H9 (cell line): Measurements from ENCODE around the gene DHX40. TPM values are rescaled to one million over a fixed set of nuclear protein-coding genes. Genes with fewer than 3 reads are reported as not detected.

Experiments
- DNase-seq: peaks from one replicate; pipeline ENCODE4 v3.0.0-alpha.2; 2017
- H2AFZ ChIP-seq: one replicate; pipeline ENCODE4 v1.6.1; 2013; ENCODE audit warnings: mild to moderate bottlenecking, low read length, control low read depth, moderate library complexity
- H2AK5ac ChIP-seq: 2 replicates; pipeline ENCODE4 v1.6.1; 2013; ENCODE audit warnings: low read length, control low read depth, mixed read lengths; ENCODE audit not compliant: insufficient read length
- H2BK120ac ChIP-seq: one replicate; pipeline ENCODE4 v1.6.1; 2013; ENCODE audit warnings: low read depth, mild to moderate bottlenecking, low read length, control low read depth, inconsistent platforms; ENCODE audit not compliant: poor library complexity, severe bottlenecking
- H2BK12ac ChIP-seq: 2 replicates; pipeline ENCODE4 v1.6.1; 2013; ENCODE audit warnings: low read length, control low read depth, mixed read lengths, low read depth; ENCODE audit not compliant: insufficient read length
- H2BK15ac ChIP-seq: 2 replicates; pipeline ENCODE4 v1.6.1; 2013; ENCODE audit warnings: low read depth, low read length, control low read depth
- H2BK20ac ChIP-seq: one replicate; pipeline ENCODE4 v1.6.1; 2013; ENCODE audit warnings: low read depth, mild to moderate bottlenecking, low read length, control low read depth, inconsistent platforms; ENCODE audit not compliant: poor library complexity, severe bottlenecking
- H2BK5ac ChIP-seq: 2 replicates; pipeline ENCODE4 v1.6.1; 2013; ENCODE audit warnings: low read length, control low read depth, mixed read lengths; ENCODE audit not compliant: insufficient read length
- H3K14ac ChIP-seq: 2 replicates; pipeline ENCODE4 v1.6.1; 2013; ENCODE audit warnings: low read length, control low read depth; ENCODE audit not compliant: insufficient read depth
- H3K18ac ChIP-seq: 2 replicates; pipeline ENCODE4 v1.6.1; 2013; ENCODE audit warnings: low read depth, mild to moderate bottlenecking, mixed read lengths, low read length, control low read depth; ENCODE audit not compliant: insufficient read length
- H3K23ac ChIP-seq: 2 replicates; pipeline ENCODE4 v1.6.1; 2013; ENCODE audit warnings: low read length, control low read depth, mixed read lengths, low read depth; ENCODE audit not compliant: insufficient read length
- H3K23me2 ChIP-seq: 2 replicates; pipeline ENCODE4 v1.6.1; 2013; ENCODE audit warnings: low read depth, mild to moderate bottlenecking, mixed read lengths, low read length, control low read depth; ENCODE audit not compliant: insufficient read length, poor library complexity, severe bottlenecking
- H3K27ac ChIP-seq: 2 replicates; pipeline ENCODE4 v1.5.1; 2013; ENCODE audit warnings: low read length, control low read depth, mixed read lengths, low read depth; ENCODE audit not compliant: insufficient read length
- H3K27me3 ChIP-seq: 2 replicates; pipeline ENCODE4 v1.6.1; 2013; ENCODE audit warnings: low read length, control low read depth, inconsistent platforms; ENCODE audit not compliant: insufficient read depth
- H3K4ac ChIP-seq: 2 replicates; pipeline ENCODE4 v1.6.1; 2013; ENCODE audit warnings: low read depth, mild to moderate bottlenecking, control low read depth, inconsistent platforms, low read length, moderate library complexity
- H3K4me1 ChIP-seq: 2 replicates; pipeline ENCODE4 v1.6.1; 2013; ENCODE audit warnings: low read length, control low read depth, inconsistent platforms; ENCODE audit not compliant: insufficient read depth
- H3K4me2 ChIP-seq: 2 replicates; pipeline ENCODE4 v1.6.1; 2013; ENCODE audit warnings: low read length, control low read depth, mixed read lengths; ENCODE audit not compliant: insufficient read length, insufficient read depth
- H3K56ac ChIP-seq: 2 replicates; pipeline ENCODE4 v1.6.1; 2013; ENCODE audit warnings: low read depth, mild to moderate bottlenecking, mixed read lengths, low read length, control low read depth; ENCODE audit not compliant: insufficient read length
- H3K79me1 ChIP-seq: 2 replicates; pipeline ENCODE4 v1.6.1; 2013; ENCODE audit warnings: low read depth, mild to moderate bottlenecking, moderate library complexity, low read length, control low read depth, inconsistent platforms; ENCODE audit not compliant: insufficient read depth, poor library complexity, severe bottlenecking
- H3K79me2 ChIP-seq: 2 replicates; pipeline ENCODE4 v1.6.1; 2013; ENCODE audit warnings: low read length, control low read depth, inconsistent platforms; ENCODE audit not compliant: insufficient read depth
- H3K9ac ChIP-seq: 2 replicates; pipeline ENCODE4 v1.6.1; 2013; ENCODE audit warnings: low read length, control low read depth, mixed read lengths; ENCODE audit not compliant: insufficient read length; ENCODE audit errors: extremely low read depth
- H3K9me3 ChIP-seq: one replicate; pipeline ENCODE4 v1.6.1; 2013; ENCODE audit warnings: low read depth, low read length, inconsistent platforms; ENCODE audit not compliant: control insufficient read depth
- H3T11ph ChIP-seq: one replicate; pipeline ENCODE4 v1.6.1; 2013; ENCODE audit warnings: mild to moderate bottlenecking, low read length, control low read depth, inconsistent platforms
- H4K20me1 ChIP-seq: one replicate; pipeline ENCODE4 v1.6.1; 2013; ENCODE audit not compliant: control insufficient read depth, insufficient read length, insufficient read depth
- H4K5ac ChIP-seq: 2 replicates; pipeline ENCODE4 v1.6.1; 2013; ENCODE audit warnings: low read depth, mild to moderate bottlenecking, mixed read lengths, low read length, control low read depth; ENCODE audit not compliant: insufficient read length
- H4K8ac ChIP-seq: replicated peaks from 2 replicates; pipeline ENCODE4 v1.6.1; 2013; ENCODE audit warnings: low read length, control low read depth, mixed read lengths, low read depth; ENCODE audit not compliant: insufficient read length
- H4K91ac ChIP-seq: 2 replicates; pipeline ENCODE4 v1.6.1; 2013; ENCODE audit warnings: low read depth, mild to moderate bottlenecking, moderate library complexity, mixed read lengths, low read length, control low read depth; ENCODE audit not compliant: insufficient read length
- H3K27ac Mint-ChIP-seq, 3 experiments: 2 replicates in 2 of 3; 3 replicates in 1 of 3; pipeline ENCODE4 v1.8.0; 2020 to 2021; ENCODE audit warnings: mixed read lengths in 3 of 3, mild to moderate bottlenecking in 1 of 3, moderate library complexity in 1 of 3
- H3K27me3 Mint-ChIP-seq: 2 replicates; pipeline ENCODE4 v1.8.0; 2021; ENCODE audit warnings: low read depth, mild to moderate bottlenecking, moderate library complexity, mixed read lengths
- H3K36me3 Mint-ChIP-seq, 3 experiments: 2 replicates in 2 of 3; 3 replicates in 1 of 3; pipeline ENCODE4 v1.8.0; 2020 to 2021; ENCODE audit warnings: low read depth in 3 of 3, mixed read lengths in 3 of 3; ENCODE audit not compliant: insufficient read depth in 1 of 3
- H3K4me1 Mint-ChIP-seq, 2 experiments: 2 replicates each; pipeline ENCODE4 v1.8.0; 2020; ENCODE audit warnings: mixed read lengths in 2 of 2
- H3K4me3 Mint-ChIP-seq, 2 experiments: 2 replicates in 1 of 2; 3 replicates in 1 of 2; pipeline ENCODE4 v1.8.0; 2020 to 2021; ENCODE audit warnings: mild to moderate bottlenecking in 2 of 2, mixed read lengths in 2 of 2, moderate library complexity in 1 of 2
- H3K9me3 Mint-ChIP-seq, 2 experiments: 2 replicates in 1 of 2; 3 replicates in 1 of 2; pipeline ENCODE4 v1.8.0; 2020; ENCODE audit warnings: mild to moderate bottlenecking in 2 of 2, mixed read lengths in 2 of 2, moderate library complexity in 1 of 2
- WGBS: extraction: QIAGEN DNeasy Blood & Tissue Kit; methylation state at CpG from one replicate; pipeline ENCODE4 v1.1.7; 2013; ENCODE audit warnings: missing lambda C conversion rate, low lambda C conversion rate, mixed read lengths; ENCODE audit not compliant: insufficient read length; ENCODE audit errors: extremely low coverage; 5-methylcytosine and 5-hydroxymethylcytosine counted together
- total RNA-seq: library from RNA; stranded (reverse); gene quantifications from 2 replicates; pipeline ENCODE4 v1.2.1, GENCODE V29; 2021
- TF ChIP-seq, protein P1 (sequence below): fragments of 200-600 bp; sonication (generic); conservative IDR thresholded peaks from 3 replicates; pipeline ENCODE4 v1.8.0; 2021; ENCODE audit warnings: antibody characterized with exemption, mild to moderate bottlenecking

Gene DHX40
- total RNA-seq, 1 experiment from 2014 or later, result 28.8 TPM

DNA sequence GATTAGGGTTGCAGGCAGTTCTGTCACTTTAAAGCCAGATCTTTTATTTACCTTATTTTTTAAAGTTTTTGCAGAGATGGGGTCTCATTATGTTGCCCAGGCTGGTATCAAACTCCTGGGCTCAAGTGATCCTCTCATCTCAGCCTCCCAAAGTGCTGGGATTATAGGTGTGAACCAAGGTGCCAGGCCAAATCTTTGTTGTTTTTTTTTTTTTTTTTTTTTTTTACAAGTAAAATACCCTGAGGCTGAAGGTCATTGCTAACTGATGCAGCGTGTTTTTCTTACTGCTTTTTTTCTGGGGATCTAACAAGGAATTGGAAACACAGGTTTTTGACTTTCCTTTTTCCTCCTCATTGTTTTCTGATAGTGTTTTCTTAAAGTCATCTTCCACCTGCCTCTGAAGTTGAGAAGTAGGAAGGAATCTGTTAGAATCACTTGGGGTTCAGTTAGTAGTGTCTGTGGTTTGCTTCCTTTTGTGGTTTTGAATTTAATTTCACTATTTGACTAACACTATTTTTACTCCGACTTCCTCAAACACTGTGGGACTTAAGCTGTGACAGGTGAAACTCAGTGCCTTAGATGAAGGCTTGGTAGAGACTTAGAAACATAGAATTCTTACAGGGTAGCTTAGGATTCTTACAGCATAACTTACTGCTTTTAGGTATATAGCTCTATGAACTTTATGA lies 76.5 kb downstream of the DHX40 start:
- H3K4ac ChIP-seq, result no peak overlapping the region
- H2AFZ ChIP-seq, result no peak overlapping the region
- H3K27ac ChIP-seq, result no peak overlapping the region
- H3K27me3 Mint-ChIP-seq, result no peaks in the 10 kb centered on the region
- no peak overlapping the region for H3K56ac ChIP-seq
- peaks cover 12% of the 10 kb centered on the region for H3K79me1 ChIP-seq
- no peaks in the 10 kb centered on the region for H3K27me3 ChIP-seq
- H3K18ac ChIP-seq, result no peak overlapping the region
- no peak overlapping the region for H4K8ac ChIP-seq
- no peaks in the 10 kb centered on the region for H4K20me1 ChIP-seq
- TF ChIP-seq, protein P1, sequence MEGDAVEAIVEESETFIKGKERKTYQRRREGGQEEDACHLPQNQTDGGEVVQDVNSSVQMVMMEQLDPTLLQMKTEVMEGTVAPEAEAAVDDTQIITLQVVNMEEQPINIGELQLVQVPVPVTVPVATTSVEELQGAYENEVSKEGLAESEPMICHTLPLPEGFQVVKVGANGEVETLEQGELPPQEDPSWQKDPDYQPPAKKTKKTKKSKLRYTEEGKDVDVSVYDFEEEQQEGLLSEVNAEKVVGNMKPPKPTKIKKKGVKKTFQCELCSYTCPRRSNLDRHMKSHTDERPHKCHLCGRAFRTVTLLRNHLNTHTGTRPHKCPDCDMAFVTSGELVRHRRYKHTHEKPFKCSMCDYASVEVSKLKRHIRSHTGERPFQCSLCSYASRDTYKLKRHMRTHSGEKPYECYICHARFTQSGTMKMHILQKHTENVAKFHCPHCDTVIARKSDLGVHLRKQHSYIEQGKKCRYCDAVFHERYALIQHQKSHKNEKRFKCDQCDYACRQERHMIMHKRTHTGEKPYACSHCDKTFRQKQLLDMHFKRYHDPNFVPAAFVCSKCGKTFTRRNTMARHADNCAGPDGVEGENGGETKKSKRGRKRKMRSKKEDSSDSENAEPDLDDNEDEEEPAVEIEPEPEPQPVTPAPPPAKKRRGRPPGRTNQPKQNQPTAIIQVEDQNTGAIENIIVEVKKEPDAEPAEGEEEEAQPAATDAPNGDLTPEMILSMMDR, result no peak
- H3K27ac Mint-ChIP-seq, result peak overlapping the region in 2 of 3 experiments; percentile 25 to 39; a peak in 5 of 7 replicates
- H3K23me2 ChIP-seq, result no peaks in the 10 kb centered on the region
- H2BK20ac ChIP-seq, result no peak overlapping the region
- H2BK12ac ChIP-seq, result no peak overlapping the region
- H3K36me3 Mint-ChIP-seq, result peaks cover 6 to 18% (median 16%) of the 10 kb centered on the region in 3 experiments; a peak in 5 of 7 replicates
- no peak overlapping the region for H2BK5ac ChIP-seq
- H3K4me1 ChIP-seq, result no peaks in the 10 kb centered on the region
- no peak overlapping the region for H4K91ac ChIP-seq
- H3K79me2 ChIP-seq, result peaks cover 19% of the 10 kb centered on the region; the same call in 1 of the 2 replicates
- no peak overlapping the region for H3K4me3 Mint-ChIP-seq
- no peak overlapping the region for H4K5ac ChIP-seq
- no peak overlapping the region for H2BK15ac ChIP-seq
- no peak overlapping the region for H3K23ac ChIP-seq
- no peak overlapping the region for H3K9ac ChIP-seq
- no peak overlapping the region for H3K4me2 ChIP-seq
- H3K9me3 ChIP-seq, result no peaks in the 10 kb centered on the region
- H3K4me1 Mint-ChIP-seq, result peaks cover 2 to 4% of the 10 kb centered on the region in 2 experiments; a peak in 2 of 4 replicates
- no peak for DNase-seq
- H3K9me3 Mint-ChIP-seq, result no peaks in the 10 kb centered on the region
- no peak overlapping the region for H2BK120ac ChIP-seq
- H3T11ph ChIP-seq, result no peak overlapping the region
- WGBS, result no CpG with 5 or more reads among the region's 2 CpGs
- H2AK5ac ChIP-seq, result no peak overlapping the region
- no peak overlapping the region for H3K14ac ChIP-seq
